GM18502 (cell line): ENCODE results near the gene PIF1.

Experiments used
- ATAC-seq: cut with Tn5 transposase; IDR thresholded peaks from one replicate; pipeline ENCODE4 v1.9.1; 2021; ENCODE audit warnings: mild to moderate bottlenecking; ENCODE audit not compliant: unreplicated experiment, poor library complexity

Gene PIF1

DNA sequence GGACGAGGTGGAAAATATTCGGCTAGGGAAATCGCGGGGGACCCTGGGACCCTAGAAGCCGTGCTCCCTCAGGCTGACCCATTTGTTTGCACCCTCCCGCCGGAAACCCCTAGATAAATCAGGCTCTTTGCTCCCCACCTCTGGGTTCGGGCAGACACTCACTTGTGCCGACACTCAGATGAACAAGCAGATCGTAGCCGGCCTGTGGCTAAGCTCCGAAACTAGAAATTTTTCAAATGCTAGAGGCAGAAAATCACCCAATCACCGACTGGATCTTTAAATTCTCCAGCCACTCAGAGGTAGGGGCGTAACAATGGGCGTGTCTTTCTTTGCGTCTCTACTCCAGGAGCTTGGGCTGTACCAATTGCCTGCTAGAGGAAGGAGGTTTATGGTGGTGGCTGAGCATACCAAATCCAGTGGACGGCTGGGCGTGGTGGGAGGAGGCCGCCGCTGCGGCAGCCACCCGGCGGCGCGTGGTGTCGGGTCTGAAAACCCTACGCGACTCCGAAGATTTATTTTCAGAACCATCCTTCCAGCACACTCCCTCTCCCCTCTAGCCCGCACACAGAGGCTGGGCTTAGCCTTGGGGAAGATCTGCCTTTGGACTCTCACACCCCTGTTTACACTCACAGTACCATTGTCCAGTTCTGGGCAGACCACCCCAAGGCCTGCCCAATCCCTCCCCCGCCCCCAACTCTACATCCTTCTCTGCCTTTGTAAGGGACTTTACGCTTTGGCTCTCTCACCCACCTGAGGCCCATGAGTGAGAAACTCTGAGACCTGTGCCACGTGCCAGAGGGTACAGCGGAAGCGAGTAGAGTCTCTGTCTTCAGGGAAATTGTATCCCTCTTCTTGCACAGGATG lies at the start of gene PIF1:
PIF1 (minus strand) TSS at position 217 of the 864 bp plus-strand sequence. CDS start 1,312 bp downstream, outside the sequence.
- ATAC-seq, result peak; percentile 87

DNA sequence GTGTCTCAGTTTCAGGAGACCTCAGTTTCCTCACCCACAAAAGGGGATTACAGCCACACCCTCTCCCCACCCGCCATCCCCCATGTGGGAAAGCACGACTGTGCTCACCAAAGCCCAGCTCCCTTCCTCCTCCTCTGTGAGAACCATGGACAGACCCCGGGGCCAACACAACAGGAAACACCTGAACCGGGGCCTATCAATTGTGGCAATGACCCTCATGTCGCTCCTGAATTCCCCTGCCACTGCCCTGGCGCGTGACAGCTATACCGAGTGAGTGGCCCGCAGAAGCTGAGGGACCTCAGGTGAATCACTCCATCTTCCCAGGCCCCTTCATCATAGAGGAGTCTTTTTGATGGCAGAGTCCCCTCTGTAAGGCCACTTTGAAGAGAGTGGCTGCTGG lies 44.9 kb upstream of the PIF1 start:
- ATAC-seq, result no peak

GRCh38 chr15:64869501-64869900 lies 44.1 kb upstream of the PIF1 start:
- no peak for ATAC-seq

GRCh38 chr15:64865998-64866520 lies 40.6 kb upstream of the PIF1 start:
- no peak for ATAC-seq

GRCh38 chr15:64865126-64865997 lies 39.9 kb upstream of the PIF1 start:
- peak; percentile 63 for ATAC-seq

DNA sequence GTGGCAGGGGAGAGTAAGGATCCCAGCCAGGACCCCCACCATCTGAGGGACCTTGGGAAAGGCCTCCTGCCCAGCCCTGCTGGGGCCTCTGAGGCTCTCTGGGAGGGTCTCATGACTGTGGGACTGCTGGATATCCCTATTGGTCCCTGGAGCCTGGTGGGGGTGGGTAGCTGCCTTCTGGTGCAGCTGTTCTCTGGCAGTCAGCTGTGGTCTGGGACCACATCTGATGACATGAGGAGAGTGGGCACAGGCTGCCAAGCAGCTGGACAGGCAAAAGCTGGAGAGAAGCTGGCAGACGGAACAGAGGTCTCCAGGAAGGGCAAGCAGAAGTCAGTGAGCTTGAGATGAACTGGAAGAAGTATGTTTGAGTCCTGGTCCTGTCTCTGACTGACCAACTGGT lies 38.6 kb upstream of the PIF1 start:
- ATAC-seq, result no peak

GRCh38 chr15:64862408-64862807 lies 37.0 kb upstream of the PIF1 start:
- ATAC-seq, result no peak

- no peak for ATAC-seq
These were observed 36.5 kb upstream of the PIF1 start for GRCh38 chr15:64861960-64862359.

GRCh38 chr15:64861331-64861730 lies 35.9 kb upstream of the PIF1 start:
- no peak for ATAC-seq

DNA sequence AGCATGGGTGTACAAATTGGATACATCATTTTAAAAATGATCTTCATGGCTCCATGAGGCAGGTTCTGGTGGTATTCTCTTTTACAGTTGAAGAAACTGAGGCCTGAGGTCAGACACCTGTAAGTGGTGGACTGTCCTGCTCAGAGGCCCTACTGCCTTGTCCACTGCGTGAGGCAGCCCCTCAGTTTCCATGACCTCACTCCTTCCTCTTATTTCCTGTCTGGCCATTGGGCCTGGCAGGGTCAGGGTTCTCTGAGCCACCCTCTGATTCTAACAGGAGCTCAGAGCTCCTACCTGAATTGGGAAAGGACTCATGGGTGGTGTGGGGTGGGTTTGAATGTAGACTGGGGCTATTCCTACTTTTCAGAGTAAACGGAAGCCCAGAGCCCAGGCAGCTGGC lies 33.8 kb upstream of the PIF1 start:
- ATAC-seq, result no peak

- ATAC-seq, result no peak
These were observed 32.7 kb upstream of the PIF1 start for GRCh38 chr15:64858021-64858575.

DNA sequence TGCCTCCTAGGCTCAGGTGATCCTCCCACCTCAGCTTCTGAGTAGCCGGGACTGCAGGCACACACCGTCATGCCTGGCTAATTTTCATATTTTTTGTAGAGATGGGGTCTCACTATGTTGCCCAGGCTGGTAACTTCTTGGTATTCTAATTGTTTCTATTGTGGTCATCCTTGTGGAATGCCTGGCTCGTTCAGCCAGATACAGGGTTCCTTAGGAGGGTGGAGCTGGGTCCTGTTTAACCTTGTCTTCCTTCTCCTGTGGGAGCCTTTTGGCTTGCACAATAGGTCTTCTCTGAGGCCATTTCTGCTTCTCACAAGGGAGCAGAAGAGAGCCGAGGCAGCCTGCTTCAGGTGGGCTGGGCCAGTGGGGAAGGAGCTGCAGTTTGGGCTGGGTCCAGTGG lies 32.0 kb upstream of the PIF1 start:
- ATAC-seq, result no peak

DNA sequence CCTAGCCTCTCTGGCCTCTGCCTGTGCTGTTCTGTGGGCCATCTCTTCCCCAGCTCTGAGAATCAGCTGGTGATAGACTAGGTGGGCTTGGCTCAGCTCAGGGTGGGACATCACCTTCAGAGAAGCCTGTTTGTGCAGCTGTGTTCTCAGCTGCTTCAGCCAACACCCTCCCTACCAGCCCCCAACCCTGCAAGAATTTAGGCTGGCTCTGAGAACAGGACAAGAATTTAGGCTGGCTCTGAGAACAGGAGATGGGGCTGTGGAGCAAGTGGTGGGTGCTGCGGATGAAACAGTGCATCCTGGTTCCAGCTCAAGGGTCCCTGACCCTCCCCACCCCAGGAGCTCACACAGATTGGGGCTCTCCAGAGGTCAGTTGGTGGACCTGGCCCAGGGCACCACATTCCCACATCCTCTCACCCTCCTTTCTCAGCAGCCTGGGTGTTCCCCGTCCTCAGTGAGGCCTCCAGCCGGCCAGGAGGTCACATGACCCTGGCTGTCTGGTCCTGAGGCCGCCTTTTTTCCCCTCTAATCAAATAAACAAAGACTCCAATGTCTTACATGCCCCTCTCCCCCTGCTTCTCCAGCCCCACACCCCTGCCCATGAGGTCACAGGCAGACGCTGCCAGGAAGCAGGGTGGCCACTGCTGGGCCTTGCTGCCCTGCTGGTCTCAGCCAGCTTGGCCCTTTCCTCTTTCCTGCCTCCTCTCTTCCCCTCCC lies 31.1 kb upstream of the PIF1 start:
- no peak for ATAC-seq

DNA sequence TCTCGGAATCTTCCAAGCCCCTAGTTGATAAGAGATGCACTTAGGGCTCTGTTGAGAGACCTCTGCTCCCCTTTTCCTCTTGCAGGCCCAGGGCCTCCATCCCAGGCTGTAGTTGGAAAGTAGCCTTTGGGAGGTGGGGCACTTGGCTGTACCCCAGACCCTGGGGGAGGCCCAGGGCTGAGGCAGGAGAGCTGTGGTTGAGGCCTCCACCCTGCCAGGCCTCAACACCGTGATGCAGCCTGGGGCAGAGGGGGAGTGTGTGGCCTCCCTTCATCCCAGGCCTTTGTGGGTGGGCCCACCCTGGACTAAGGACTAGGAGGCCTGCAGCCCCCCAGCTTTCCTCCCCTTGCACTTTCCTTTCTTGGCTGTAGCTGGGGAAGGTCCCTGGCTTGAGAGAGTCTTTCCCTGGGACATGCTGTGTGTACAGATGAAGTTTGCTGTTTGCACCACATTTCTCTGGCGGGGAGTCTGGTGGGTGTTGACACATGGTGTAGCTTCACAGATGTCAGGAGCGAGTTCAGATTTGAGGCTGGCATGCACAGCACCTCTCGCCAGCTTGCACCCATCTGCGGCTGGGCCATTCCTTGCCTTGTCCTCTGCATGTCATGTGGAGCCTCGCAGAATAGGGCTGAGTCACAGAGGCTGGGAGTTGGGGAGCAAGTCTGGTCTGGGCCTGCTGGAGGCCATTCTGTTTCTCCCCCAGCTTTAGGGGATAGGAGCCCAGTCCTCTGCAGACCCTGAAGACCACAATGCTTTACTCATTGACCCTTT lies 29.9 kb upstream of the PIF1 start:
- no peak for ATAC-seq

GRCh38 chr15:64854526-64854925 lies 29.1 kb upstream of the PIF1 start:
- no peak for ATAC-seq

DNA sequence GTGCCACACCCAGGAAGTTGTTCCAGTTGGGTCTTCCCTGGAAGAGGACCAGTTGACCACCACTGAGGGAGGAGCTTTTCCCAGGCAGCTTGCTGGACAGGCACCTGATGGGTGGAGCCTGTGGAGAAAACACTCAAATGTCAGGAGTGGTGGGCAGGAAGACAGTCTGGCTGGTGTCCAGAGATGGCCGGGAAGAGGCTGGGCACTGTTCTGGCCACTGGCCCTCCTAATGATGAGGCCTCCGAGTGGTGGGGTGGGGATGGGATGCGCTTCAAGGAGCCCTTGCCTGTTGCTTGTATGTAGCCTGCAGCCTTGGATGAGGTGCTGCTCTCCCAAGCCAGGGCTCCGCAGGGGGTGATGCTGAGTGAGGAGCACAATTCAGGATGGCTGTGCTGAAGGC lies 28.6 kb upstream of the PIF1 start:
- ATAC-seq, result no peak

DNA sequence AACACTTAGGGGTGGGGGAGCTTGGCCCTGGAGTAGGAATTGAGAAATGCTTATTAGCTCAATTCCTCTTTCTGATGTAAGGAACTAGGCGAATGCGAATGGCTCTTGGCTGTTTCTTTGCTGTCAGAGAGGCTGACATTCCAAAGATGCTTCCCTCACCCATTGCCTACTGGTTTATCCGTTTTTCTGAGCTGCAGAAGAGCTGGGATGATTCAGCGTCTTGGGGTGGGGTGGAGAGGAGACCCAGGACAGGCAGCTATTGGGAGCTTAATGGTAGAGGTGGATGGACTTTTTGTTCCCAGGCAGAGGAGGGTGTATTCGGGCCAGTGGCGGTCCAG lies 26.0 kb upstream of the PIF1 start:
- no peak for ATAC-seq

- no peak for ATAC-seq
These were observed 25.5 kb upstream of the PIF1 start for GRCh38 chr15:64850778-64851502.
